Measurements from ENCODE around the gene GCKR. TPM values are rescaled to one million over a fixed set of nuclear protein-coding genes. Genes with fewer than 3 reads are reported as not detected.

GCKR gene
- total RNA-seq, 2 experiments from 2014 or later, result not detected

- Mint-ChIP-seq H3K4me3 (peak within 1 kb of the TSS; percentile 74), H3K9me3 (no peaks in the 10 kb centered on the region), H3K27ac (no peak within 1 kb of the TSS), H3K27me3 (peaks cover 55% of the 10 kb centered on the region), H3K36me3 (no peaks in the 10 kb centered on the region), H3K4me1 (peaks cover 17% of the 10 kb centered on the region)
- ATAC-seq (ENCODE audit: low read depth) (peak; percentile 73), DNase-seq (peak; percentile 46)
- POLR2A ChIA-PET, result interaction anchor here (1.0 kb wide), 1 partner anchor 116 kb away, joined by 3 read pairs; no protein-coding TSS in a partner anchor
Observed at GRCh38 chr2:27494944-27495554, 1.6 kb upstream of the GCKR start, which contains the start of gene FNDC4. Gene FNDC4, minus strand, starts transcription at chr2:27495200. Its CDS starts 521 bp downstream, at chr2:27494679.

- DNase-seq, result no peak
- POLR2A ChIA-PET, result no interaction called here
- no peak overlapping the region for H3K27ac Mint-ChIP-seq
Observed at GRCh38 chr2:27495840-27496356, 741 bp upstream of the GCKR start.

DNA sequence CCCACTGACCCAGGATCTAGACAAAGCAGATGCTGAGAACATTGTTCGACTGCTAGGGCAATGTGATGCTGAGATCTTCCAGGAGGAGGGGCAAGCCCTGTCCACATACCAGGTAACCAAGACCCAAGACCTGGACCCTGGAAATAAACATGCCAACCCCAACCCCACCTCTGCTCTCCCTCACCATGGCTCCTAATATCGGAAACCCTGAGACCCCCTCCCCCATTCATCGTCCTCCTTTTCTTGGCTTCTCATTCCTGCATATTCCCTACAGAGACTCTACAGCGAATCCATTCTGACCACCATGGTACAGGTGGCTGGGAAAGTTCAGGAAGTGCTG lies 619 bp downstream of the GCKR start:
- no peaks in the 10 kb centered on the region for H3K36me3 Mint-ChIP-seq
- H3K4me3 Mint-ChIP-seq, result no peak overlapping the region
- H3K4me1 Mint-ChIP-seq, result peaks cover 7% of the 10 kb centered on the region
- no peak overlapping the region for H3K27ac Mint-ChIP-seq
- H3K9me3 Mint-ChIP-seq, result no peaks in the 10 kb centered on the region
- peaks cover 59% of the 10 kb centered on the region for H3K27me3 Mint-ChIP-seq
- ATAC-seq (ENCODE audit: low read depth) (no peak), DNase-seq (no peak)
- POLR2A ChIA-PET, result no interaction called here

More at GRCh38 chr2:27495840-27496356, 741 bp upstream of the GCKR start:
- ATAC-seq (ENCODE audit: low read depth), result no peak
- Mint-ChIP-seq H3K4me3 (no peak overlapping the region), H3K27me3 (peaks cover 55% of the 10 kb centered on the region), H3K9me3 (no peaks in the 10 kb centered on the region), H3K36me3 (no peaks in the 10 kb centered on the region), H3K4me1 (peaks cover 12% of the 10 kb centered on the region)

DNA sequence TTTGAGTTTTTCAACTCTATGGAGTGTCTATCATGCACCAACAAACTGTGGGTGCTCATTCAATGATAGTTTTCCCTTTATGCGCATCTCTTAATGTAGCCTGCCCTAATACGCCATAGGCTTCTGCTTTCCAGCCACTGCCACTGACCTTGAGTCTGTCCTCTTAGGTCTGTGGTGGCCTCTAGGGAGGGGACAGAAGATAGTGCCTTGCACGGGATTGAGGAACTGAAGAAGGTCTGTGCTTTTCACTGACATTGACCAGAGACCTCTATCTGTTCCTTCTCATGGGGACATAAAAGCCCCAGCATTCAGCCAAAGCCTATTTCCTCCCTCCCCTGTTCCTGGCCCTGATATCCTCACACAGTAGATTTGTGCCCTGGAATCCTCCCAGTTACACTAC lies 2.3 kb downstream of the GCKR start:
- Mint-ChIP-seq H3K27ac (no peak overlapping the region), H3K27me3 (peaks cover 54% of the 10 kb centered on the region), H3K4me1 (peaks cover 5% of the 10 kb centered on the region), H3K4me3 (no peak overlapping the region), H3K36me3 (no peaks in the 10 kb centered on the region), H3K9me3 (no peaks in the 10 kb centered on the region)
- no peak for DNase-seq
- no peak for ATAC-seq (ENCODE audit: low read depth)
- POLR2A ChIA-PET, result no interaction called here

DNA sequence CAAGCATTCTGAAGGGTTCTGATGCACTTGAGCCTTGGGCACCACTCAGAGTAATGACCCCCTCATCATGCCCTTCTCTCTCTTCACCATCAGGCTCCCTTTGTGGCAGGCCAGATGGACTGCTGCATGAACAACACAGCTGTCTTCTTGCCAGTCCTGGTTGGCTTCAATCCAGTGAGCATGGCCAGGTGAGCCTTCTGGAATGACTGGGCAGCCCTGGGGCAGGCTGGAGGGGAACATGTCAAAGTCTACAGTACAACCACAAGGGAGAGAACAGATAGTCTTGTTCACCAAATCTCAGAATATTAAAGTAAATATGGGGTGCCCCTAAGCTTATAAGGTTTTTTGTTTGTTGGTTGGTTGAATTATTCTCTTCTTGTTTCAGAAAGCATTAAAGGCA lies 4.4 kb downstream of the GCKR start:
- H3K27me3 Mint-ChIP-seq, result peaks cover 39% of the 10 kb centered on the region
- no peaks in the 10 kb centered on the region for H3K9me3 Mint-ChIP-seq
- no peak overlapping the region for H3K4me3 Mint-ChIP-seq
- no peaks in the 10 kb centered on the region for H3K36me3 Mint-ChIP-seq
- H3K27ac Mint-ChIP-seq, result no peak overlapping the region
- DNase-seq (no peak), ATAC-seq (ENCODE audit: low read depth) (no peak)
- no peaks in the 10 kb centered on the region for H3K4me1 Mint-ChIP-seq
- POLR2A ChIA-PET, result no interaction called here

DNA sequence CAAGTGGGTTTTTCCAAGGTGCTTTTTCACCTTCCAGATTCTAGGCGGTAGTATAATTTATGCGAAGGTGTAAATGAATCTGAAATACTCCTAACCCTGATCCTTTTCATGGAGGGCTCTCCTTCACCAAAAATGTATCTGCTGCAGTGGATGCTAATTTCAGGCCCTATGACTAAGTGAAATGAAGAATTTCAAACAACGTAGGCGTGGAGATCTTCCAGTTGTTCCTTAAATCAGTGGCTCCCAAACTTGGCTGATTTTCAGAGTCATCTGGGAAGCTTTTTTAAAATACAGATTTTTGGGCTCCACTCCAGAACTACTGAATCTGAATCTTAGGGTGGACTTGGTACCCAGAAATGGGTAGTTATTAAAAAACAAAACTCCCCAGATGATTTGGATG lies 5.5 kb downstream of the GCKR start:
- no peak overlapping the region for H3K4me3 Mint-ChIP-seq
- peaks cover 28% of the 10 kb centered on the region for H3K27me3 Mint-ChIP-seq
- no peaks in the 10 kb centered on the region for H3K4me1 Mint-ChIP-seq
- POLR2A ChIA-PET, result no interaction called here
- H3K27ac Mint-ChIP-seq, result no peak overlapping the region
- no peaks in the 10 kb centered on the region for H3K9me3 Mint-ChIP-seq
- H3K36me3 Mint-ChIP-seq, result no peaks in the 10 kb centered on the region
- DNase-seq (no peak), ATAC-seq (ENCODE audit: low read depth) (no peak)

DNA sequence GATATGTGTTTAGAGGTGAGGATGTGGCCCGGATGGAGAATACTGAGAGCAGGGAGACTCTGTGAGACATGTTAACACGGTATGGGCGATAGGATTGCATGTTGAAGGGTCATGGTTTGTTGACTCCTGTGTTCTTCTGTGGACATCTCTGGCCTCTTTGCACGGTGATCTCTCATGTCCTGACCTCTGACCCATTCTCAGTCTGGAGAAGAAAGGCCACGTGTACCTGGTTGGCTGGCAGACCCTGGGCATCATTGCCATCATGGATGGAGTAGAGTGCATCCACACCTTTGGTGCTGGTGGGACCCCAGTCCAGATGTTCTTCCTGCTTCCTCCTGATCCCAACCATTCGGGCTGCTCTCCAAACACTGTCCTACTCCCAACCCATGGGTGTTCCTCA lies 9.9 kb downstream of the GCKR start:
- Mint-ChIP-seq H3K27ac (no peak overlapping the region), H3K4me1 (no peaks in the 10 kb centered on the region), H3K9me3 (no peaks in the 10 kb centered on the region), H3K36me3 (no peaks in the 10 kb centered on the region), H3K27me3 (peaks cover 16% of the 10 kb centered on the region), H3K4me3 (no peak overlapping the region)
- POLR2A ChIA-PET, result no interaction called here
- ATAC-seq (ENCODE audit: low read depth) (no peak), DNase-seq (no peak)

DNA sequence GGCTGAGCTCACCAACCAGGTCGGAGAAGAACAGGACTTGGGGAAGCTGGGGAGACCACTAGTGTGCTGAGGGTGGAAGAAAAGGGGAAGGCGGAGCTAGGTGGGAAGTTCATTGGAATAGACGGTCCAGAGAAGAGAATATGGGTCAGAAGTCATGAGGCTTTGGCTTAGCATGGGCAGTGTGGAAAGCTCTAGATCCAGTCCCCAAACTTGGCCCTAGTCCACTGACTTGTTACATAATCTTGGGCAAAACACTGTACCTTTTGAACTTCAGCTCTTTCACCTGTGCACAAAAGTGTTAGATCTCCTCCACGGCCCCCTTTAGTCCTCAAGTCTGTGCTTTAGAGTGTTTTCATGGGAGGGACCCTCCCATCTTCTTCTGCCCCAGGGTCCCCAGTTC lies 10.7 kb downstream of the GCKR start:
- no peak for DNase-seq
- no peak for ATAC-seq (ENCODE audit: low read depth)
- H3K9me3 Mint-ChIP-seq, result no peaks in the 10 kb centered on the region
- no peaks in the 10 kb centered on the region for H3K36me3 Mint-ChIP-seq
- POLR2A ChIA-PET, result no interaction called here
- H3K4me1 Mint-ChIP-seq, result no peaks in the 10 kb centered on the region
- H3K27me3 Mint-ChIP-seq, result peaks cover 13% of the 10 kb centered on the region
- no peak overlapping the region for H3K4me3 Mint-ChIP-seq
- no peak overlapping the region for H3K27ac Mint-ChIP-seq

DNA sequence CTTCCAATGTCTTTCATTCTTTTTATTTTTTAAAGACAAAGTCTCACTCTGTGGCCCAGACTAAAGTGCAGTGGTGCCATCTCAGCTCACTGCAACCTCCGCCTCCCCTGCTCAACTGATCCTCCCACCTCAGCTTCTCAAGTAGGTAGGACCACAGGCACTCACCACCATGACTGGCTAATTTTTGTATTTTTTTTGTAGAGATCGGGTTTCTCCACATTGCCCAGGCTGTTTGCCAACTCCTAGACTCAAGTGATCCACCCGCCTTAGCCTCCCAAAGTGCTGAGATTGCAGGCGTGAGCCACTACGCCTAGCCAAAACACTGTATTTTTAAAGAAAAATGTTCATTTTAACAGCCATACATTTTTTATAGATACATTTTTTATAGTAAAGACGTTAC lies 12.7 kb downstream of the GCKR start:
- POLR2A ChIA-PET, result no interaction called here
- H3K4me1 Mint-ChIP-seq, result no peaks in the 10 kb centered on the region
- H3K9me3 Mint-ChIP-seq, result no peaks in the 10 kb centered on the region

GRCh38 chr2:27518113-27518781 lies 21.6 kb downstream of the GCKR start:
- H3K27ac Mint-ChIP-seq, result no peak overlapping the region
- H3K4me3 Mint-ChIP-seq, result no peak overlapping the region
- ATAC-seq (ENCODE audit: low read depth) (no peak), DNase-seq (no peak)
- peaks cover 15% of the 10 kb centered on the region for H3K27me3 Mint-ChIP-seq
- H3K4me1 Mint-ChIP-seq, result no peaks in the 10 kb centered on the region
- H3K9me3 Mint-ChIP-seq, result no peaks in the 10 kb centered on the region
- POLR2A ChIA-PET, result interaction anchor here (0.6 kb wide), 1 partner anchor 168 kb away, joined by 3 read pairs; no protein-coding TSS in a partner anchor
- no peaks in the 10 kb centered on the region for H3K36me3 Mint-ChIP-seq

More for the DNA sequence above, 12.7 kb downstream of the GCKR start:
- H3K27ac Mint-ChIP-seq, result no peak overlapping the region
- peaks cover 16% of the 10 kb centered on the region for H3K27me3 Mint-ChIP-seq
- H3K4me3 Mint-ChIP-seq, result no peak overlapping the region
- no peak for ATAC-seq (ENCODE audit: low read depth)
- H3K36me3 Mint-ChIP-seq, result no peaks in the 10 kb centered on the region
- DNase-seq, result no peak

DNA sequence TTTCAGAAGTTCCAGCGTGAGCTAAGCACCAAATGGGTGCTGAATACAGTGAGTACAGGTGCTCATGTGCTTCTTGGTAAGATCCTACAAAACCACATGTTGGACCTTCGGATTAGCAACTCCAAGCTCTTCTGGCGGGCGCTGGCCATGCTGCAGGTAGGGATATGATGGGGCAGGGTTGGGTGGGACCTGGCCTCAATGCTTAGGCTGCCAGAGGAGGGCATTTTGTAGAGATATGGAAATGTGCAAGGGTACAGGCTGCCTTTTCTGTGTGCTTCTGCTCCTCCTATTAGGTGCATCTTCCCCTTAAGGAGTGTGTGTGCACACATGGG lies 22.1 kb downstream of the GCKR start:
- Mint-ChIP-seq H3K9me3 (no peaks in the 10 kb centered on the region), H3K27me3 (peaks cover 13% of the 10 kb centered on the region), H3K4me3 (no peak overlapping the region), H3K27ac (no peak overlapping the region), H3K4me1 (no peaks in the 10 kb centered on the region), H3K36me3 (no peaks in the 10 kb centered on the region)
- DNase-seq (no peak), ATAC-seq (ENCODE audit: low read depth) (no peak)
- POLR2A ChIA-PET, result no interaction called here

- H3K36me3 Mint-ChIP-seq, result no peaks in the 10 kb centered on the region
- no peak overlapping the region for H3K4me3 Mint-ChIP-seq
- DNase-seq (no peak), ATAC-seq (ENCODE audit: low read depth) (no peak)
- no peak overlapping the region for H3K27ac Mint-ChIP-seq
- H3K27me3 Mint-ChIP-seq, result peaks cover 8% of the 10 kb centered on the region
- no peaks in the 10 kb centered on the region for H3K9me3 Mint-ChIP-seq
- POLR2A ChIA-PET, result interaction anchor here (0.7 kb wide), 1 partner anchor 38 kb away, joined by 3 read pairs; no protein-coding TSS in a partner anchor
- no peaks in the 10 kb centered on the region for H3K4me1 Mint-ChIP-seq
Observed at GRCh38 chr2:27520316-27520715, 23.7 kb downstream of the GCKR start.

DNA sequence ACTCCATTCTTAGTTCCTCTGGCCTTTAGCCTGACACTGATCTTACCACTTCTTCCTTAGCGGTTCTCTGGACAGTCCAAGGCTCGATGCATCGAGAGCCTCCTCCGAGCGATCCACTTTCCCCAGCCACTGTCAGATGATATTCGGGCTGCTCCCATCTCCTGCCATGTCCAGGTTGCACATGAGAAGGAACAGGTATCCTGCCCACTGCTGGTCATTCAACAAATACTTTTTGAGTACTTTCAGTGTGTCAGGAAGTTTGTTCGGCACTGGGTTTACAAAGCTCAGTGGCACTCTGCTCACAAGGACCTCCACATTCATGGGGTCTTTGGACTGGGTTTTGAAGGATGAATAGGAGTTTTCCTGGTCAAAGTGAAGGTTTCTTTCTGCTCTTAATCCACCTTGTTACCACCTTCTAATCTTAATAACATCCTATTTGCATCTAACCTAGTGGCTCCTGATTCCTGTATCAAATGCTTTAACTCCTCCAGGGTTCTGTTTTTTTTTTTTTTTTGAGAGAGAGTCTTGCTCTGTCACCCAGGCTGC lies 25.8 kb downstream of the GCKR start:
- no peaks in the 10 kb centered on the region for H3K36me3 Mint-ChIP-seq
- POLR2A ChIA-PET, result no interaction called here
- no peaks in the 10 kb centered on the region for H3K9me3 Mint-ChIP-seq
- no peak overlapping the region for H3K4me3 Mint-ChIP-seq
- H3K27me3 Mint-ChIP-seq, result peaks cover 5% of the 10 kb centered on the region
- no peak for ATAC-seq (ENCODE audit: low read depth)
- H3K4me1 Mint-ChIP-seq, result peaks cover 3% of the 10 kb centered on the region
- no peak for DNase-seq
- no peak overlapping the region for H3K27ac Mint-ChIP-seq

- H3K4me3 Mint-ChIP-seq, result no peak overlapping the region
Observed at GRCh38 chr2:27527182-27527581, 30.5 kb downstream of the GCKR start.

More at GRCh38 chr2:27527182-27527581, 30.5 kb downstream of the GCKR start:
- Mint-ChIP-seq H3K27ac (no peak overlapping the region), H3K4me1 (peaks cover 3% of the 10 kb centered on the region), H3K27me3 (peaks cover 10% of the 10 kb centered on the region), H3K9me3 (no peaks in the 10 kb centered on the region), H3K36me3 (no peaks in the 10 kb centered on the region)
- DNase-seq, result no peak
- POLR2A ChIA-PET, result no interaction called here
- ATAC-seq (ENCODE audit: low read depth), result no peak

Measured in activated naive CD8-positive, alpha-beta T cell treated with anti-CD3 and anti-CD28 coated beads, Interleukin-2, amount 10 ng/mL, durations not matched to agents 7 days and 5 days (primary cell).